B cell (primary cell): ENCODE results near the gene SMIM13. TPM values are rescaled to one million over a fixed set of nuclear protein-coding genes. Genes with fewer than 3 reads are reported as not detected.

Experiments
- ATAC-seq: fragments of 200-7000 bp; cut with Tn5 transposase; one replicate; pipeline ENCODE4 v1.10.0; 2021; ENCODE audit warnings: low read depth, mild to moderate bottlenecking, moderate number of reproducible peaks, moderate library complexity
- CTCF ChIA-PET: fragments of 350-600 bp; sonication (Branson Sonifier 250); formaldehyde crosslinking; loops from one replicate; lab custom pipeline; 2021; ENCODE audit warnings: antibody characterized with exemption, inconsistent platforms; lab: Charles Lee
- POLR2A ChIA-PET: fragments of 350-600 bp; sonication (Branson Sonifier 250); formaldehyde crosslinking; loops from one replicate; lab custom pipeline; 2021; ENCODE audit warnings: antibody characterized with exemption; lab: Charles Lee
- DNase-seq: peaks from one replicate; pipeline ENCODE4 v3.0.0; 2013
- H2AFZ ChIP-seq: 2 replicates; pipeline ENCODE4 v1.6.1; 2012; ENCODE audit warnings: mild to moderate bottlenecking, low read depth, low read length; ENCODE audit not compliant: insufficient read depth, poor library complexity, severe bottlenecking
- H3K27ac ChIP-seq, 2 donors: 1 replicate in 1 of 2; 2 replicates in 1 of 2; pipeline ENCODE4 v1.5.1; 2012 to 2013; ENCODE audit warnings: low read length in 2 of 2, mild to moderate bottlenecking in 2 of 2, moderate library complexity in 1 of 2
- H3K27me3 ChIP-seq, 4 experiments: fragments of 200-600 bp in 1 of 4; sonication (generic) in 1 of 4; replicated peaks in 1 of 4; 1 replicate in 2 of 4; 2 replicates in 2 of 4; pipeline versions ENCODE4 v1.6.1 to v1.7.0; 2013 to 2016; ENCODE audit warnings: low read length in 3 of 4, mild to moderate bottlenecking in 2 of 4, mixed read lengths in 1 of 4, moderate library complexity in 1 of 4; ENCODE audit not compliant: insufficient read depth in 4 of 4, control insufficient read depth in 3 of 4; ENCODE audit errors: control extremely low read depth in 1 of 4
- H3K36me3 ChIP-seq, 2 experiments: replicated peaks in 1 of 2; 1 replicate in 1 of 2; 2 replicates in 1 of 2; pipeline versions ENCODE4 v1.6.1 to v1.7.1; 2013; ENCODE audit warnings: low read length in 1 of 2; ENCODE audit not compliant: insufficient read depth in 2 of 2, control insufficient read depth in 1 of 2; ENCODE audit errors: control extremely low read depth in 1 of 2, extremely low read depth in 1 of 2
- H3K4me1 ChIP-seq, 2 donors: fragments of 200-600 bp in 1 of 2; sonication (generic) in 1 of 2; 1 replicate in 1 of 2; 2 replicates in 1 of 2; pipeline versions ENCODE4 v1.5.1 to v1.6.1; 2013 to 2017; ENCODE audit warnings: low read length in 2 of 2; ENCODE audit not compliant: control insufficient read depth in 2 of 2, insufficient read depth in 2 of 2
- H3K4me2 ChIP-seq: replicated peaks from 2 replicates; pipeline ENCODE3; 2012; ENCODE audit warnings: mild to moderate bottlenecking, low read depth, low read length; ENCODE audit not compliant: poor library complexity, severe bottlenecking
- H3K4me3 ChIP-seq, 5 experiments: fragments of 200-600 bp in 1 of 5; sonication (generic) in 1 of 5; 1 replicate in 3 of 5; 2 replicates in 2 of 5; pipeline versions ENCODE4 v1.5.1 to v1.7.0; 2011 to 2016; ENCODE audit warnings: low read length in 4 of 5, mild to moderate bottlenecking in 4 of 5, low read depth in 2 of 5, control low read depth in 1 of 5, moderate library complexity in 1 of 5; ENCODE audit not compliant: insufficient read depth in 1 of 5; ENCODE audit errors: control extremely low read depth in 1 of 5, extremely low read depth in 1 of 5
- H3K79me2 ChIP-seq: fragments of 200-600 bp; sonication (generic); one replicate; pipeline ENCODE4 v1.6.0; 2016; ENCODE audit warnings: low read length; ENCODE audit not compliant: control insufficient read depth, insufficient read depth
- H3K9ac ChIP-seq: fragments of 200-600 bp; sonication (generic); 2 replicates; pipeline ENCODE4 v1.6.1; 2017; ENCODE audit warnings: mild to moderate bottlenecking, low read length, moderate library complexity
- H3K9me3 ChIP-seq, 3 donors: one replicate each; pipeline versions ENCODE4 v1.6.1 to v1.7.1; 2013; ENCODE audit warnings: low read length in 2 of 3; ENCODE audit not compliant: control insufficient read depth in 2 of 3, insufficient read depth in 1 of 3; ENCODE audit errors: control extremely low read depth in 1 of 3
- H4K20me1 ChIP-seq: 2 replicates; pipeline ENCODE4 v1.6.0; 2012; ENCODE audit warnings: mild to moderate bottlenecking, low read length; ENCODE audit not compliant: insufficient read depth, control insufficient read depth, poor library complexity, severe bottlenecking
- H3K27ac Mint-ChIP-seq: one replicate; pipeline ENCODE4 v1.8.0; 2021; ENCODE audit warnings: mixed read lengths
- H3K27me3 Mint-ChIP-seq: one replicate; pipeline ENCODE4 v1.8.0; 2021; ENCODE audit warnings: mixed read lengths
- H3K4me1 Mint-ChIP-seq: one replicate; pipeline ENCODE4 v1.8.0; 2021; ENCODE audit warnings: mixed read lengths
- H3K4me3 Mint-ChIP-seq: one replicate; pipeline ENCODE4 v1.8.0; 2021; ENCODE audit warnings: mixed read lengths
- H3K9me3 Mint-ChIP-seq: one replicate; pipeline ENCODE4 v1.8.0; 2022; ENCODE audit warnings: mixed read lengths; ENCODE audit not compliant: insufficient read depth
- CTCF ChIP-seq: fragments of 200-600 bp; IDR thresholded peaks from one replicate; pipeline ENCODE4 v1.8.0; 2022; ENCODE audit warnings: antibody characterized with exemption, mild to moderate bottlenecking
- EZH2 ChIP-seq: IDR thresholded peaks from 2 replicates; pipeline ENCODE4 v1.6.1; 2012; ENCODE audit warnings: borderline replicate concordance, low read depth, mild to moderate bottlenecking, moderate library complexity, low read length; ENCODE audit not compliant: insufficient read depth, poor library complexity, severe bottlenecking
- WGBS: methylation state at CpG from one replicate; pipeline ENCODE4 v1.1.5; 2013; ENCODE audit warnings: missing lambda C conversion rate; ENCODE audit not compliant: insufficient coverage; 5-methylcytosine and 5-hydroxymethylcytosine counted together
- intact Hi-C: fragments of 100-400 bp; cut with micrococcal nuclease; formaldehyde crosslinking; loops from one replicate; pipeline ENCODE4 v1.10.0; 2022
- polyA plus RNA-seq: library from polyadenylated mRNA; depleted of rRNA; stranded (reverse); fragments of >200 nt; gene quantifications from 2 replicates; pipeline ENCODE4 v1.2.3, GENCODE V29; 2012
- total RNA-seq, 2 donors: library from RNA; stranded (reverse); fragments of 120-200 nt in 1 of 2; gene quantifications; 1 replicate in 1 of 2; 2 replicates in 1 of 2; pipeline versions ENCODE4 v1.2.3 to v1.2.4, GENCODE V29; 2013 to 2022

The SMIM13 gene
- total and polyA plus RNA-seq, 2 donors (not counting 1 experiment from before 2014, with no cell fraction given), result 2.1 to 5.5 TPM

GRCh38 chr6:11054722-11055121, 38.9 kb upstream of the SMIM13 start:
- Histone ChIP-seq H3K4me1 (no peaks in the 10 kb centered on the region), H3K4me3 (no peak overlapping the region), H3K9ac (no peak overlapping the region), H3K4me2 (no peak overlapping the region), H3K36me3 (no peaks in the 10 kb centered on the region), H4K20me1 (no peaks in the 10 kb centered on the region), H3K27me3 (peaks cover 0 to 13% (median 1%) of the 10 kb centered on the region in 4 experiments), H3K79me2 (no peaks in the 10 kb centered on the region), H2AFZ (no peak overlapping the region), H3K9me3 (peaks cover 0 to 4% (median 0%) of the 10 kb centered on the region in 3 donors), H3K27ac (no peak overlapping the region)
- CTCF ChIA-PET, result interaction anchor here (1.2 to 1.3 kb wide), 2 partner anchors 15 to 576 kb away, joined by 3 read pairs; no protein-coding TSS in a partner anchor
- no peak overlapping the region for H3K4me3 Mint-ChIP-seq
- no peak overlapping the region for H3K27ac Mint-ChIP-seq
- H3K27me3 Mint-ChIP-seq, result peaks cover 28% of the 10 kb centered on the region
- 100% methylated on average over 1 of the region's 1 CpG for WGBS
- intact Hi-C loops, result no loop called here
- no peaks in the 10 kb centered on the region for H3K4me1 Mint-ChIP-seq
- POLR2A ChIA-PET, result no interaction called here
- DNase-seq (no peak), ATAC-seq (no peak)
- H3K9me3 Mint-ChIP-seq, result no peaks in the 10 kb centered on the region
- TF ChIP-seq CTCF, result no peak
- no peak for TF ChIP-seq EZH2

- H3K4me3 Mint-ChIP-seq, result no peak overlapping the region
- no peaks in the 10 kb centered on the region for H3K4me1 ChIP-seq
- H3K27ac ChIP-seq, result no peak overlapping the region
- no peak for DNase-seq
- H3K27me3 ChIP-seq, result peaks cover 0 to 13% (median 1%) of the 10 kb centered on the region in 4 experiments
- no peak overlapping the region for H2AFZ ChIP-seq
- peaks cover 0 to 4% (median 0%) of the 10 kb centered on the region in 3 donors for H3K9me3 ChIP-seq
- ATAC-seq, result no peak
- intact Hi-C loops, result no loop called here
- no peaks in the 10 kb centered on the region for H3K79me2 ChIP-seq
- no peak overlapping the region for H3K4me3 ChIP-seq
- no peaks in the 10 kb centered on the region for H4K20me1 ChIP-seq
- POLR2A ChIA-PET, result no interaction called here
- no peak overlapping the region for H3K27ac Mint-ChIP-seq
- H3K9me3 Mint-ChIP-seq, result no peaks in the 10 kb centered on the region
- H3K9ac ChIP-seq, result no peak overlapping the region
- CTCF ChIA-PET, result interaction anchor here (1.2 to 1.3 kb wide), 2 partner anchors 14 to 577 kb away, joined by 3 read pairs; no protein-coding TSS in a partner anchor
- H3K4me1 Mint-ChIP-seq, result no peaks in the 10 kb centered on the region
- TF ChIP-seq EZH2, result no peak
- TF ChIP-seq CTCF, result no peak
- no peaks in the 10 kb centered on the region for H3K36me3 ChIP-seq
- H3K4me2 ChIP-seq, result no peak overlapping the region
- WGBS, result no CpG with 5 or more reads among the region's 4 CpGs
- H3K27me3 Mint-ChIP-seq, result peaks cover 29% of the 10 kb centered on the region
Measured at GRCh38 chr6:11055127-11055627, 38.5 kb upstream of the SMIM13 start.
